Smooth muscle cell (in vitro differentiated cells): ENCODE data around the gene P2RX5. TPM values are rescaled to one million over a fixed set of nuclear protein-coding genes. Genes with fewer than 3 reads are reported as not detected.
"Not testable (repeated sequence)": the region's sequence is repeated elsewhere in the genome, so short reads cannot be mapped to it uniquely, and the experiment has no call there.

ENCODE experiments used
- DNase-seq: peaks from one replicate; lab custom pipeline; 2025; ENCODE audit not compliant: unreplicated experiment; lab: John Stamatoyannopoulos, UW
- H2AFZ ChIP-seq: fragments of 200-600 bp; sonication (generic); 2 replicates; pipeline ENCODE4 v1.6.0; 2016; ENCODE audit warnings: antibody characterized with exemption, low read depth, mild to moderate bottlenecking
- H3F3A ChIP-seq: fragments of 200-600 bp; sonication (generic); 2 replicates; pipeline ENCODE4 v1.6.0; 2017; ENCODE audit warnings: antibody characterized with exemption, low read depth
- H3K27ac ChIP-seq: fragments of 200-600 bp; sonication (generic); 2 replicates; pipeline ENCODE4 v1.5.1; 2016; ENCODE audit warnings: low read depth, mild to moderate bottlenecking
- H3K27me3 ChIP-seq: fragments of 200-600 bp; sonication (generic); 2 replicates; pipeline ENCODE4 v1.6.1; 2016; ENCODE audit warnings: low read depth, mild to moderate bottlenecking
- H3K36me3 ChIP-seq: fragments of 200-600 bp; sonication (generic); 2 replicates; pipeline ENCODE4 v1.5.1; 2016; ENCODE audit warnings: low read depth
- H3K4me1 ChIP-seq: fragments of 200-600 bp; sonication (generic); 2 replicates; pipeline ENCODE4 v1.5.1; 2016; ENCODE audit warnings: low read depth
- H3K4me2 ChIP-seq: fragments of 200-600 bp; sonication (generic); 2 replicates; pipeline ENCODE4 v1.6.0; 2016; ENCODE audit warnings: mild to moderate bottlenecking
- H3K4me3 ChIP-seq: fragments of 200-600 bp; sonication (generic); 2 replicates; pipeline ENCODE4 v1.5.1; 2016; ENCODE audit warnings: mild to moderate bottlenecking
- H3K79me2 ChIP-seq: fragments of 200-600 bp; sonication (generic); 2 replicates; pipeline ENCODE4 v1.6.0; 2016; ENCODE audit warnings: low read depth, mild to moderate bottlenecking
- H3K9ac ChIP-seq: fragments of 200-600 bp; sonication (generic); 2 replicates; pipeline ENCODE4 v1.6.0; 2016; ENCODE audit warnings: low read depth
- H3K9me3 ChIP-seq: fragments of 200-600 bp; sonication (generic); replicated peaks from 2 replicates; pipeline ENCODE4 v1.5.1; 2016; ENCODE audit warnings: low read depth
- H4K20me1 ChIP-seq: fragments of 200-600 bp; sonication (generic); 2 replicates; pipeline ENCODE4 v1.6.0; 2016; ENCODE audit warnings: low read depth
- WGBS: methylation state at CpG from one replicate; pipeline ENCODE4 v1.1.7; 2016; ENCODE audit warnings: low lambda C conversion rate; 5-methylcytosine and 5-hydroxymethylcytosine counted together
- polyA plus RNA-seq: library from polyadenylated mRNA; unstranded; fragments of >200 nt; fragmentation: Nextera tagmentation; extraction: Ambion mirVana; gene quantifications from 2 replicates; pipeline ENCODE4 v1.2.1, GENCODE V29; 2016
- total RNA-seq: library from RNA; depleted of rRNA; stranded (reverse); fragments of >200 nt; gene quantifications from 2 replicates; pipeline ENCODE4 v1.2.3, GENCODE V29; 2014
- TF ChIP-seq, protein P1 (sequence below): fragments of 200-600 bp; sonication (generic); IDR thresholded peaks from 2 replicates; pipeline ENCODE4 v1.5.1; 2017; ENCODE audit warnings: borderline replicate concordance, mild to moderate bottlenecking, antibody characterized with exemption; ENCODE audit not compliant: insufficient read depth, poor library complexity, severe bottlenecking

P2RX5 gene
- total and polyA plus RNA-seq, 2 experiments from 2014 or later, result not detected

DNA sequence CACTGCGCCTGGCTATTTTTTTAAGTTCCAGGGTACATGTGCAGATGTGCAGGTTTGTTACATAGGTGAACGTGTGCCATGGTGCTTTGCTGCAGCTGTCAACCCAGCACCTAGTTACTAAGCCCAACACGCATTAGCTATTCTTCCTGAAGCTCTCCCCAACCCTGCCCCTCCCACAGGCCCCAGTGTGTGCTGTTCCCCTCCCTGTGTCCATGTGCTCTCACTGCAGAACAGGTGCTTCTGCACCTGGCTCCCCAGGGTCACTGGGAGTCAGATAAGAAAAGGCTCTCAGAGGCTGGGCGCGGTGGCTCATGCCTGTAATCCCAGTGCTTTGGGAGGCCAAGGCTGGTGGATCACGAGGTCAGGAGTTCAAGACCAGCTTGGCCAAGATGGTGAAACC, 33.9 kb upstream of the P2RX5 start:
- no peak overlapping the region for H3K4me3 ChIP-seq
- H3K4me2 ChIP-seq, result no peak overlapping the region
- H3K9me3 ChIP-seq, result no peaks in the 10 kb centered on the region
- no peak overlapping the region for H3K27ac ChIP-seq
- peaks cover 4% of the 10 kb centered on the region for H3K79me2 ChIP-seq
- TF ChIP-seq, protein P1, sequence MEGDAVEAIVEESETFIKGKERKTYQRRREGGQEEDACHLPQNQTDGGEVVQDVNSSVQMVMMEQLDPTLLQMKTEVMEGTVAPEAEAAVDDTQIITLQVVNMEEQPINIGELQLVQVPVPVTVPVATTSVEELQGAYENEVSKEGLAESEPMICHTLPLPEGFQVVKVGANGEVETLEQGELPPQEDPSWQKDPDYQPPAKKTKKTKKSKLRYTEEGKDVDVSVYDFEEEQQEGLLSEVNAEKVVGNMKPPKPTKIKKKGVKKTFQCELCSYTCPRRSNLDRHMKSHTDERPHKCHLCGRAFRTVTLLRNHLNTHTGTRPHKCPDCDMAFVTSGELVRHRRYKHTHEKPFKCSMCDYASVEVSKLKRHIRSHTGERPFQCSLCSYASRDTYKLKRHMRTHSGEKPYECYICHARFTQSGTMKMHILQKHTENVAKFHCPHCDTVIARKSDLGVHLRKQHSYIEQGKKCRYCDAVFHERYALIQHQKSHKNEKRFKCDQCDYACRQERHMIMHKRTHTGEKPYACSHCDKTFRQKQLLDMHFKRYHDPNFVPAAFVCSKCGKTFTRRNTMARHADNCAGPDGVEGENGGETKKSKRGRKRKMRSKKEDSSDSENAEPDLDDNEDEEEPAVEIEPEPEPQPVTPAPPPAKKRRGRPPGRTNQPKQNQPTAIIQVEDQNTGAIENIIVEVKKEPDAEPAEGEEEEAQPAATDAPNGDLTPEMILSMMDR, result no peak
- DNase-seq, result no peak
- WGBS, result 94% methylated on average over 6 of the region's 6 CpGs
- no peak overlapping the region for H3K9ac ChIP-seq
- no peaks in the 10 kb centered on the region for H4K20me1 ChIP-seq
- no peaks in the 10 kb centered on the region for H3K27me3 ChIP-seq
- no peak overlapping the region for H2AFZ ChIP-seq
- peaks cover 3% of the 10 kb centered on the region for H3F3A ChIP-seq
- H3K4me1 ChIP-seq, result peaks cover 1% of the 10 kb centered on the region
- no peaks in the 10 kb centered on the region for H3K36me3 ChIP-seq

DNA sequence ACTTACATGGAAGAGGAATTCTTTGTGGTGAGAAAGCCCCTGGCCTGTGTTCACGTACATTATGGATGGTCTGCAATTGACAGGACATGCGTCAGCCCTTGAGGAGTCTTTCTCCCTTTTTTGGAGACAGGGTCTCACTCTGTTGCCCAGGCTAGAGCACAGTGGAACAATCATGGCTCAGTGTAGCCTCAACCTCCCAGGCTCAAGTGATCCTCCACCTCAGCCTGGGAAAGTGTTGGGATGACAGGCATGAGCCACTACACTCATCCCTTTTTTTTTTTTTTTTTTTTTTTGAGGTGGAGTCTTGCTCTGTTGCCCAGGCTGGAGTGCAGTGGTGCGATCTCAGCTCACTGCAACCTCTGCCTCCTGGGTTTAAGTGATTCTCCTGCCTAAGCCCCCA, 32.1 kb upstream of the P2RX5 start:
- not testable (repeated sequence) for H4K20me1 ChIP-seq, H3K4me1 ChIP-seq, H3K9ac ChIP-seq, H3F3A ChIP-seq, H3K4me3 ChIP-seq, H3K4me2 ChIP-seq, DNase-seq, H3K36me3 ChIP-seq, H3K9me3 ChIP-seq, H3K27me3 ChIP-seq, H2AFZ ChIP-seq, H3K27ac ChIP-seq
- H3K79me2 ChIP-seq, result peaks cover 13% of the 10 kb centered on the region
- WGBS, result 97% methylated on average over 2 of the region's 3 CpGs

DNA sequence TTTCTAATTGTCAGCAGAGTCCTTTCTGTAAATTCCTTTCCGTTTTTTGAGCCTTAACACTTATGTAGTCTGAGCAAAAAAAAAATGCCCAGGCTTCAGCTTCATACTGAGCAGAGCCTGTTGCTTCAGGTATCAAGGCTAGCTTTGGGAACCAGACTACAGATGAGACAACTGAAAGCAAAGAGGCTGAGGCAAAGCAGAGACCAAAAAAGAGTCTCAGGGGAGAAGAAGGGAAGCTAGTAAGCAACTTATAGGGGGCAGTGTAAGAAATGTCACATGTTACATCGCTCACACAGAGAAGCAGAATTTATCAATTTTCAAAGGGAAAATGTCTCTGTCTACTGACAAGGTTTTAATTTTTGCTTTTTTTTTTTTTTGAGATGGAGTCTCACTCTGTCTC, 31.1 kb upstream of the P2RX5 start:
- no peak overlapping the region for H3K4me3 ChIP-seq
- H3F3A ChIP-seq, result peaks cover 3% of the 10 kb centered on the region
- H2AFZ ChIP-seq, result no peak overlapping the region
- TF ChIP-seq, protein P1, result no peak
- DNase-seq, result no peak
- no peak overlapping the region for H3K27ac ChIP-seq
- no peaks in the 10 kb centered on the region for H3K9me3 ChIP-seq
- no peaks in the 10 kb centered on the region for H3K36me3 ChIP-seq
- no peak overlapping the region for H3K4me2 ChIP-seq
- peaks cover 15% of the 10 kb centered on the region for H3K4me1 ChIP-seq
- H3K79me2 ChIP-seq, result peaks cover 21% of the 10 kb centered on the region
- H3K27me3 ChIP-seq, result no peaks in the 10 kb centered on the region
- 81% methylated on average over 2 of the region's 2 CpGs for WGBS
- no peak overlapping the region for H3K9ac ChIP-seq
- H4K20me1 ChIP-seq, result no peaks in the 10 kb centered on the region

DNA sequence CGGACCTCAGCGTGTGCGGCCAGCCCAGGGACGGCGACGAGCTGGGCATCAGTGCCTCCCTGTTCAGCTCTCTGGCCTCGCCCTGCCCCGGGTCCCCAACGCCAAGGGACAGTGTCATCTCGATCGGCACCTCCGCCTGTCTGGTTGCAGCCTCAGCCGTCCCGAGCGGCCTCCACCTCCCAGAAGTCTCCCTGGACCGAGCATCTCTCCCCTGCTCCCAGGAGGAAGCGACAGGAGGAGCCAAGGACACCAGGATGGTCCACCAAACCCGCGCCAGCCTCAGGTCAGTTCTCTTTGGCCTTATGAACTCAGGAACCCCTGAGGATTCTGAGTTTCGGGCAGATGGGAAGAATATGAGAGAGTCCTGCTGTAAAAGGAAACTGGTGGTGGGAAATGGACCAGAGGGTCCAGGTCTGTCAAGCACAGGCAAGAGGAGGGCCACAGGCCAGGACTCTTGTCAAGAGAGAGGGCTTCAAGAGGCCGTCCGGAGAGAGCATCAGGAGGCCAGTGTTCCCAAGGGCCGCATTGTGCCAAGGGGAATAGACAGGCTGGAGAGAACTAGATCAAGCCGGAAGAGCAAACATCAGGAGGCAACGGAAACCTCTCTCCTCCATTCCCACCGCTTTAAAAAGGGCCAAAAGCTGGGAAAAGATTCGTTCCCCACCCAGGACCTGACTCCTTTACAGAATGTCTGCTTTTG, 28.6 kb upstream of the P2RX5 start:
- DNase-seq, result no peak
- Histone ChIP-seq H2AFZ (peak overlapping the region; percentile 80), H3K4me3 (peak overlapping the region; percentile 80)

More for the DNA sequence above, 28.6 kb upstream of the P2RX5 start:
- Histone ChIP-seq H3K36me3 (no peaks in the 10 kb centered on the region), H3F3A (peaks cover 4% of the 10 kb centered on the region), H3K27me3 (no peaks in the 10 kb centered on the region), H3K9me3 (no peaks in the 10 kb centered on the region), H3K4me1 (peaks cover 22% of the 10 kb centered on the region), H3K4me2 (peak overlapping the region; percentile 92), H3K27ac (no peak overlapping the region), H3K9ac (peak overlapping the region; percentile 88), H4K20me1 (peaks cover 8% of the 10 kb centered on the region), H3K79me2 (peaks cover 26% of the 10 kb centered on the region)
- 17% methylated on average over 27 of the region's 27 CpGs for WGBS
- TF ChIP-seq, protein P1, result no peak
